Measurements from ENCODE around the gene AIMP1.

DNA sequence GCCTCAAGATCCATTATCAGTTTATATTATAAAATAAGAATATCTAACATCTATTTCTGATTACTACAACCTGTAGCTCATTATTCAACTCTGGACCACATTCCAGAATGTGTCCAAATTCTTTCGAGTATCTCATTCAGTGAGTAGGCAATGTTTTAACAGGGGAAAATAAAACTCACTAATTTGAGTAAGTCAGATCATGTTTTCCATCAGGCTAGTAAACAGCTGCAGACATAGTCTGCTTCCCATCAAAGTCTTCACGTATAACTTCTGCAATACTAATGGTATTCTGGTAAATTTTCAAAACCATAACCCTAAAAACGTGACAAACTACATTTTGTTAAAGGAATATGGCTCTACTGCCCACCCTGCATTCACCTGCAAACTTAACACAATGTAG lies 32.1 kb upstream of the AIMP1 start:
- TF ChIP-seq, protein P1, sequence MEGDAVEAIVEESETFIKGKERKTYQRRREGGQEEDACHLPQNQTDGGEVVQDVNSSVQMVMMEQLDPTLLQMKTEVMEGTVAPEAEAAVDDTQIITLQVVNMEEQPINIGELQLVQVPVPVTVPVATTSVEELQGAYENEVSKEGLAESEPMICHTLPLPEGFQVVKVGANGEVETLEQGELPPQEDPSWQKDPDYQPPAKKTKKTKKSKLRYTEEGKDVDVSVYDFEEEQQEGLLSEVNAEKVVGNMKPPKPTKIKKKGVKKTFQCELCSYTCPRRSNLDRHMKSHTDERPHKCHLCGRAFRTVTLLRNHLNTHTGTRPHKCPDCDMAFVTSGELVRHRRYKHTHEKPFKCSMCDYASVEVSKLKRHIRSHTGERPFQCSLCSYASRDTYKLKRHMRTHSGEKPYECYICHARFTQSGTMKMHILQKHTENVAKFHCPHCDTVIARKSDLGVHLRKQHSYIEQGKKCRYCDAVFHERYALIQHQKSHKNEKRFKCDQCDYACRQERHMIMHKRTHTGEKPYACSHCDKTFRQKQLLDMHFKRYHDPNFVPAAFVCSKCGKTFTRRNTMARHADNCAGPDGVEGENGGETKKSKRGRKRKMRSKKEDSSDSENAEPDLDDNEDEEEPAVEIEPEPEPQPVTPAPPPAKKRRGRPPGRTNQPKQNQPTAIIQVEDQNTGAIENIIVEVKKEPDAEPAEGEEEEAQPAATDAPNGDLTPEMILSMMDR (IDR thresholded peaks at IDR 0.05; ENCODE audit: insufficient read depth, low read depth, low read length): no peak
- TF ChIP-seq EZH2 (IDR thresholded peaks at IDR 0.05; ENCODE audit: insufficient read depth, low read length): no peak

All from astrocyte (in vitro differentiated cells and primary cell).